Raji (cell line): ENCODE results near the gene GIGYF1.

ENCODE experiments used
- POLR2A ChIP-seq: IDR thresholded peaks from 2 replicates; pipeline ENCODE4 v1.6.1; 2011; ENCODE audit warnings: low read depth, low read length, control low read depth; ENCODE audit not compliant: insufficient read depth

GIGYF1 gene

DNA sequence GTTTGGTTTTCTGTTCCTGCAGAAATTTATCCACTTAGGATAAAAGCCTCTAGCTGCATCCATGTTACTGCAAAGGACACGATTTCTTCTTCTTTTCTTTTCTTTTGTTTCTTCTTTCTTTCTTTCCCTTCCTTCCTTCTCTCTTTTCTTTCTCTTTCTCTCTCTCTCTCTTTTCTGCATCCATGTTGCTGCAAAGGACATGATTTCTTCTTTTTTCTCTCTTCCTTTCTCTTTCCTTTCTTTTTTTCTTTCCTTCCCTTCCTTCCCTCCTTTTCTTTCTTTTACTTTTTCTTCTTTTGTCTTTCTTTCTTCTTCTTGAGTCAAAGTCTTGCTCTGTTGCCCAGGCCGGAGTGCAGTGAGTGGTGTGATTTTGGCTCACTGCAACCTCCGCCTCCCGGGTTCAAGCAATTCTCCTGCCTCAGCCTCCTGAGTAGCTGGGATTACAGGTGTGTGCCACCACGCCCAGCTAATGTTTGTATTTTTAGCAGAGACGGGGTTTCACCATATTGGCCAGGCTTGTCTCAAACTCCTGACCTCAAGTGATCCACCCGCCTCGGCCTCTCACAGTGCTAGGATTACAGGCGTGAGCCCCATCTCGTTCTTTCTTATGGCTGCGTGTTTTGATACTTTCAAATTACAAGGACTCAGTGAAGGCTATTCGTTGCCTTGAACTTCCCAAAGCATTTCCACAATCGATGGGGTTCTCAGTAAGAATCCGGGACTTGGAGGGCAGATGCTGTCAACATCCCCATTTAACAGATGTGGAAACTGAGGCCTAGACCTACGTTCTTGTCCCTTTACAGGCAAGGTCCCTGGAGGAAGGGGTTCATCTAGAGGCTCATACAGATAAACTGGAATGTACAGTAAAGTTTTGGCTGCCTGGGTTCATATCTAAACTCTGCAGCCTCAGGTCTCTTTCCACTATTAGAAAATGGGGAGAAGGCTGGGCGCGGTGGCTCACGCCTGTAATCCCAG, 22.4 kb downstream of the GIGYF1 start:
- no peak for TF ChIP-seq POLR2A

DNA sequence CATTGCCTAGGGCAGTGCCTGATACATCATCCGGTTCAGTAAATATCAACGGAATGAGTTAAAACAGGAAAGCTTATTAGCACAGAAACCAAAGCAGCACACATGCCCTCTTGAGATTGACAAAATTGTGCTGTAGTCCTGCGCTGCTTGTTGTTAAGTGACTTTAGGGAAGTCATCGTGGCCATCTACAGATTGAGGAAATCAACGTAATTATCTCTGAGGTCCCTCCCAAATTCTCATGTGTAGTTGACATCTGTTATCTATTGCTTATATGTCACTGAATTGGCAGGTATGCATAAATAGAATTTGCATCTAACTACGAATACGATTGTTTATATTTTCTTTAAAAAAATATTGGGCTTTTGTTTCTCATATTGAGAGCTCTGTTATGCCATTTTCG, 24.0 kb downstream of the GIGYF1 start:
- TF ChIP-seq POLR2A, result no peak

- TF ChIP-seq POLR2A, result no peak
Measured at GRCh38 chr7:100668069-100668449, 26.0 kb downstream of the GIGYF1 start.

GRCh38 chr7:100667331-100668068, 26.6 kb downstream of the GIGYF1 start:
- TF ChIP-seq POLR2A, result no peak

DNA sequence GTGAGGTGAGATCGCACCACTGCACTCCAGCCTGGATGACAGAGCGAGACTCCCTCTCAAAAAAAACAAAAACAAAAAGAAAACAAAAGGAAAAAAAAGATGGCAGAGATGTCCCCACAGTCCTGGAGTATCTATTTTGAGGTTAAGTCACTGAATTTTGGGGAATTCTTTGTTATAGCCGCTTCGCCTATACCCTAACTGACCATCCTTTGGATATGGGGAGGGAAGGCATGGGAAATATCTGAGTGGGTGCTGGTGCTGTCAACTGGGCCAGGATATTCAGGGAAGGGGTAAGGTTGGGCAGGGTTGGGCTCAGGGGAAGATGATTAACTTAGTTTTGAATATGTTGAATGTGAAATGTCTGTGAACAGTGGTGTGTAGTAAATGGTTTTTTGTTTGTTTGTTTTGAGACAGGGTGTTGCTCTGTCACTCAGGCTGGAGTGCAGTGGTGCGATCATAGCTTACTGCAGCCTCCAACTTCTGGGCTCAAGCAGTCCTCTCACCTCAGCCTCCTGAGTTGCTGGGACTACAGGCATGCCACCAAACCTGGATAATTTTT, 28.8 kb downstream of the GIGYF1 start:
- TF ChIP-seq POLR2A, result no peak

- TF ChIP-seq POLR2A, result no peak
Measured at GRCh38 chr7:100655908-100656674, 38.0 kb downstream of the GIGYF1 start, which contains the start of gene ACTL6B. ACTL6B (minus strand) TSS chr7:100656448; CDS start chr7:100656354, 94 bp downstream.

- no peak for TF ChIP-seq POLR2A
Measured at GRCh38 chr7:100654908-100655831, 38.9 kb downstream of the GIGYF1 start.

DNA sequence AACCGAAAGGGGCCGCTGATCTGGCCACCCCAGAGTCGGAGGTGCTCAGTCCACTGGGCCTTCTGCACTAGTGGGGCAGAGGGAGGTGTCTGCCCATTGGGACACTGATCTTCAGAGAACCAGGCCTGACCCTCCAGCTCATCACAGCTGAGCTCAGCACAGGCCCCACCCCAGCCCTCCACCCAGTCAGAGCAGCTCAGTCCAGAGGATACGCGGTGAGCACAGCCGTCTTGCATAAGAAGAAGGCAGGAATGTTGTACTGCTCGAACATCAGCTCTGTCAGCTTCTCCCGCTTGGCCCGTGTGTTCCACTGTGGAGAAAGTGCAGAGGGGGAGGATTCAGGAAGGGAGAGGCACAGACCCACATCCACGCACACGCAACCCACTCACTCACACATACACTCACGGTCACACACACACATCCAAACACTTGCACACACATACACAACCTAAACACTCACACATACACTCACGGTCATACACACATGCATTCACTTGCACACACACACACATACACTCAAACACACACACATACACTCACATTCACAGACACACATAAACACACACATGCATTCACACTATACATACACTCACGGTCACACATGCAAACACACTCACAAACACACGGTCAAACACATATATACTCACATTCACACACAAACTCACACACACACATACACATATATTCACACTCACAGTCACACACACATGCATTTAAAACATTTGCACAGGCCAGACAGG, 44.1 kb downstream of the GIGYF1 start:
- TF ChIP-seq POLR2A, result no peak

- no peak for TF ChIP-seq POLR2A
Measured at GRCh38 chr7:100642534-100642907, 51.5 kb downstream of the GIGYF1 start.

DNA sequence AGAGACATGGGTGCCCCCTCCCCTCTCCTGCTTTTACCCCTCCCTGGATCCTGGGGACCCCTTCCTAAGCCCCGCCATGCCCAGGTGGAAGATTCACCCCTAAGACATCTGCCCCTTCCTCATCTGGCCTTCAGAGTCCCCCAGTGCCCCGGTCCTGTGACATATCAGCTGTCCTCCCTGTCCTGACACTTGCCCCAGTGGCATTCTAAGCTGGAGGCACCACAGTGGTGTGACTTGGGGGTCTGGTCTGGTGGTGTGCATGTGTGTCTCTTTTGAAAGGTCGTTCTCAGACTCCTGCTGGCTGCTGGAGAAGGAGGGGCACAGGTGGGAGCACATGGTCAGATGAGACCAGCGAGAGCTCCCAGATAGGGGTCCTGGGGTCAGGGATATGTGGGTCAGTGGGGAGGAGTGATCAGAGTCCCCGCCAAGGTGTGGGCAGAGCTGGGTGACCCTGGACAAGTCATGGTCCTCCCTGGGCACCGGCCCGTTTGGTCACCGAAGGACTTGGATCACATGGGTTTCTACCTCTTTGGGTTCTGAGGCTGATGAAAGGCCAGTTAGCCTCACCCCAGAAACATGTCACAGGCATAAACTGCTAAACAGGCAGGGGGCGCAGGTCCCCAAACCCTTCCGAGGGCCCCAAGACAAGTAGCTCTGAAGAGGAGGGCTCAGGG, 52.1 kb downstream of the GIGYF1 start:
- TF ChIP-seq POLR2A, result no peak

DNA sequence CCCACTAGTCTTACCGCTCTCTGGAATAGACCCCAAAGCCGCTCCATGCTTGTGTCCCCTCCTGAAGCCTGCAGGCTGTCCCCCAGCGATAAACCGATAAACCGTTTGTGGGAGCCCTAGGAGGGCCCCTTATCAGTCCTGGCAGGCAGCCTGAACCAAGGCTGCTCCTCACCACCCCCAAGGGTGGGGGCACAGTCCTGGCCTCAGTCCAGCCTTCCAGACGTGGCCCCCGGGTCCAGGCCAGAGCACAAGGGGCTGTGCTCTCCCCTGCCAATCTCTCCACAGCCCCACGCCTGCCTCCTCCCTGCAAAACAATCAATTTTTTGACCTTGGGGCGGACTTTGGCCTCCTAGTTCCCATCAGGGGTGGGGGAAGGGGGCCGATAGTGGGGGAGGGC, 52.6 kb downstream of the GIGYF1 start, which contains the start of gene TFR2:
TFR2 (minus strand) TSS at position 90 of the 397 bp plus-strand sequence; CDS start at position 47, 43 bp downstream.
- TF ChIP-seq POLR2A, result no peak
